ENCODE data around the gene TUBB2B.

GRCh38 chr6:3252861-3253596 is 25.6 kb upstream of the TUBB2B start:
- TF ChIP-seq ZNF274 (IDR thresholded peaks at IDR 0.05; ENCODE audit: low read depth, low read length) = no peak
- TF ChIP-seq YY1 (IDR thresholded peaks at IDR 0.05; ENCODE audit: insufficient read depth, insufficient read length) = no peak
- TF ChIP-seq SUZ12 (IDR thresholded peaks at IDR 0.05; ENCODE audit: extremely low read depth, insufficient read depth, insufficient read length) = no peak

All from NT2/D1 (cell line).